ENCODE data around the gene MAP3K6.
"Not testable (repeated sequence)": the region's sequence is repeated elsewhere in the genome, so short reads cannot be mapped to it uniquely, and the experiment has no call there.

MAP3K6 gene

GRCh38 chr1:27408151-27408550, 41.4 kb upstream of the MAP3K6 start:
- no peaks in the 10 kb centered on the region for H3K9me2 ChIP-seq (replicated peaks; ENCODE audit: insufficient read depth, low read length)
- no peaks in the 10 kb centered on the region for H3K79me2 ChIP-seq (ENCODE audit: low read length)
- H3K27me3 ChIP-seq (replicated peaks; ENCODE audit: insufficient read depth, low read length) = no peaks in the 10 kb centered on the region
- H3K9ac ChIP-seq (ENCODE audit: low read length) = no peak overlapping the region
- no peak overlapping the region for H2AFZ ChIP-seq (ENCODE audit: low read length)
- H3K4me3 ChIP-seq (ENCODE audit: low read length) = no peak overlapping the region
- H3F3A ChIP-seq (ENCODE audit: insufficient read depth, low read length) = no peaks in the 10 kb centered on the region
- H3K9me3 ChIP-seq (replicated peaks; ENCODE audit: insufficient read depth, low read length) = no peaks in the 10 kb centered on the region
- TF ChIP-seq, protein P1, sequence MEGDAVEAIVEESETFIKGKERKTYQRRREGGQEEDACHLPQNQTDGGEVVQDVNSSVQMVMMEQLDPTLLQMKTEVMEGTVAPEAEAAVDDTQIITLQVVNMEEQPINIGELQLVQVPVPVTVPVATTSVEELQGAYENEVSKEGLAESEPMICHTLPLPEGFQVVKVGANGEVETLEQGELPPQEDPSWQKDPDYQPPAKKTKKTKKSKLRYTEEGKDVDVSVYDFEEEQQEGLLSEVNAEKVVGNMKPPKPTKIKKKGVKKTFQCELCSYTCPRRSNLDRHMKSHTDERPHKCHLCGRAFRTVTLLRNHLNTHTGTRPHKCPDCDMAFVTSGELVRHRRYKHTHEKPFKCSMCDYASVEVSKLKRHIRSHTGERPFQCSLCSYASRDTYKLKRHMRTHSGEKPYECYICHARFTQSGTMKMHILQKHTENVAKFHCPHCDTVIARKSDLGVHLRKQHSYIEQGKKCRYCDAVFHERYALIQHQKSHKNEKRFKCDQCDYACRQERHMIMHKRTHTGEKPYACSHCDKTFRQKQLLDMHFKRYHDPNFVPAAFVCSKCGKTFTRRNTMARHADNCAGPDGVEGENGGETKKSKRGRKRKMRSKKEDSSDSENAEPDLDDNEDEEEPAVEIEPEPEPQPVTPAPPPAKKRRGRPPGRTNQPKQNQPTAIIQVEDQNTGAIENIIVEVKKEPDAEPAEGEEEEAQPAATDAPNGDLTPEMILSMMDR (IDR thresholded peaks at IDR 0.05; ENCODE audit: low read length) = no peak
- TF ChIP-seq EZH2phosphoT487 (IDR thresholded peaks at IDR 0.05; ENCODE audit: low read length) (no peak), EZH2 (optimal IDR thresholded peaks at IDR 0.05; ENCODE audit: low read depth, low read length) (no peak)
- no peaks in the 10 kb centered on the region for H4K20me1 ChIP-seq (ENCODE audit: insufficient read depth, low read length)
- peaks cover 5% of the 10 kb centered on the region; the same call in 1 of the 2 replicates for H3K4me1 ChIP-seq (ENCODE audit: low read length)
- no peak overlapping the region for H3K4me2 ChIP-seq (ENCODE audit: low read depth, low read length)
- DNase-seq = no peak
- no peaks in the 10 kb centered on the region; the same call in 1 of the 2 replicates for H3K36me3 ChIP-seq (replicated peaks; ENCODE audit: insufficient read depth, low read length)
- no peak overlapping the region for H3K27ac ChIP-seq (ENCODE audit: low read length)

- H3K4me3 ChIP-seq (ENCODE audit: low read length); H3K4me1 ChIP-seq (ENCODE audit: low read length); H3K36me3 ChIP-seq (replicated peaks; ENCODE audit: insufficient read depth, low read length); H3K9me3 ChIP-seq (replicated peaks; ENCODE audit: insufficient read depth, low read length); H3K79me2 ChIP-seq (ENCODE audit: low read length); H3K4me2 ChIP-seq (ENCODE audit: low read depth, low read length); H3K9ac ChIP-seq (ENCODE audit: low read length); H3K27me3 ChIP-seq (replicated peaks; ENCODE audit: insufficient read depth, low read length); H3K27ac ChIP-seq (ENCODE audit: low read length); H4K20me1 ChIP-seq (ENCODE audit: insufficient read depth, low read length); H3F3A ChIP-seq (ENCODE audit: insufficient read depth, low read length); H3K9me2 ChIP-seq (replicated peaks; ENCODE audit: insufficient read depth, low read length); H2AFZ ChIP-seq (ENCODE audit: low read length); DNase-seq: not testable (repeated sequence)
These were observed 40.0 kb upstream of the MAP3K6 start for GRCh38 chr1:27406791-27407190.

DNA sequence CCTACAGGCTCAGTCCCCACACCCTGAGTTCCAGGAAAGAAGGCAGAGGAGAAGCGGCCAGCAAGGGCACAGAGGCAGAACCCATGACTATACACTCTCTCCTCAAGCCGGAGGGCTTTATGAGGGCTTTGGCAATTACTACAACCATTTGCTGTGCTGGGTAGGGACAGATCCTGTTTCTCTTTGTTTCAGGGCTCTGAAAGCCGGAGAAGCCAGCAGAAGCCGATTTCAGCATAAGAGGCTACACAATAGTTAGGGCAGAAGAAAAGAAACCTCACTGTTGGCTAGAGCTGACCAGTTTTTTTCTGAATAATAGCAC, 39.6 kb upstream of the MAP3K6 start:
- Histone ChIP-seq H3K27me3 (replicated peaks; ENCODE audit: insufficient read depth, low read length) (no peaks in the 10 kb centered on the region), H3K9me2 (replicated peaks; ENCODE audit: insufficient read depth, low read length) (no peaks in the 10 kb centered on the region), H4K20me1 (ENCODE audit: insufficient read depth, low read length) (no peaks in the 10 kb centered on the region), H3K4me2 (ENCODE audit: low read depth, low read length) (no peak overlapping the region), H3K9ac (ENCODE audit: low read length) (no peak overlapping the region), H3K27ac (ENCODE audit: low read length) (no peak overlapping the region), H3K79me2 (ENCODE audit: low read length) (no peaks in the 10 kb centered on the region), H3K4me1 (ENCODE audit: low read length) (peaks cover 5% of the 10 kb centered on the region; the same call in 1 of the 2 replicates), H3K4me3 (ENCODE audit: low read length) (no peak overlapping the region), H3K9me3 (replicated peaks; ENCODE audit: insufficient read depth, low read length) (no peaks in the 10 kb centered on the region), H3K36me3 (replicated peaks; ENCODE audit: insufficient read depth, low read length) (no peaks in the 10 kb centered on the region; the same call in 1 of the 2 replicates), H3F3A (ENCODE audit: insufficient read depth, low read length) (no peaks in the 10 kb centered on the region), H2AFZ (ENCODE audit: low read length) (no peak overlapping the region)
- TF ChIP-seq, protein P1 (IDR thresholded peaks at IDR 0.05; ENCODE audit: low read length) = no peak
- no peak for TF ChIP-seq EZH2 (optimal IDR thresholded peaks at IDR 0.05; ENCODE audit: low read depth, low read length)
- no peak for TF ChIP-seq EZH2phosphoT487 (IDR thresholded peaks at IDR 0.05; ENCODE audit: low read length)
- no peak for DNase-seq

GRCh38 chr1:27405598-27406361, 39.0 kb upstream of the MAP3K6 start:
- H3K9me3 ChIP-seq (replicated peaks; ENCODE audit: insufficient read depth, low read length); H3K27ac ChIP-seq (ENCODE audit: low read length); H3K79me2 ChIP-seq (ENCODE audit: low read length); H3K4me3 ChIP-seq (ENCODE audit: low read length); H3F3A ChIP-seq (ENCODE audit: insufficient read depth, low read length); H2AFZ ChIP-seq (ENCODE audit: low read length); DNase-seq; H3K9ac ChIP-seq (ENCODE audit: low read length); H3K36me3 ChIP-seq (replicated peaks; ENCODE audit: insufficient read depth, low read length); H3K4me2 ChIP-seq (ENCODE audit: low read depth, low read length); H3K27me3 ChIP-seq (replicated peaks; ENCODE audit: insufficient read depth, low read length); H3K4me1 ChIP-seq (ENCODE audit: low read length); H3K9me2 ChIP-seq (replicated peaks; ENCODE audit: insufficient read depth, low read length); H4K20me1 ChIP-seq (ENCODE audit: insufficient read depth, low read length): not testable (repeated sequence)

Measured in MM.1S (cell line).